Measurements from ENCODE around the gene MGMT.

Gene MGMT

GRCh38 chr10:129705676-129706075 is 238.6 kb downstream of the MGMT start:
- H3K4me2 ChIP-seq (ENCODE audit: low read length) = no peak overlapping the region
- H3K9me3 ChIP-seq (ENCODE audit: low read length) = no peaks in the 10 kb centered on the region
- no peaks in the 10 kb centered on the region for H3K27me3 ChIP-seq (ENCODE audit: insufficient read depth, low read length)
- no peaks in the 10 kb centered on the region for H3K9me2 ChIP-seq (ENCODE audit: low read depth, low read length)
- no peaks in the 10 kb centered on the region for H3F3A ChIP-seq (ENCODE audit: insufficient read depth, low read length)
- TF ChIP-seq EZH2 (IDR thresholded peaks at IDR 0.05; ENCODE audit: borderline replicate concordance, low read length) (no peak), CTCF (IDR thresholded peaks at IDR 0.05; ENCODE audit: low read length) (no peak)
- H3K4me3 ChIP-seq (ENCODE audit: low read depth, low read length, poor library complexity, severe bottlenecking) = no peak overlapping the region
- H3K4me1 ChIP-seq (ENCODE audit: insufficient read depth, low read length, severe bottlenecking) = peaks cover 30% of the 10 kb centered on the region
- H2AFZ ChIP-seq (ENCODE audit: low read length) = no peak overlapping the region
- H3K36me3 ChIP-seq (ENCODE audit: insufficient read depth, low read length) = peaks cover 9% of the 10 kb centered on the region; the same call in 1 of the 2 replicates
- no peaks in the 10 kb centered on the region for H3K79me2 ChIP-seq (ENCODE audit: insufficient read depth, low read length)
- no peaks in the 10 kb centered on the region for H4K20me1 ChIP-seq (ENCODE audit: insufficient read depth, low read length)
- peak overlapping the region; percentile 51 for H3K27ac ChIP-seq (ENCODE audit: low read depth, low read length, poor library complexity, severe bottlenecking)
- H3K9ac ChIP-seq (ENCODE audit: low read length) = no peak overlapping the region

DNA sequence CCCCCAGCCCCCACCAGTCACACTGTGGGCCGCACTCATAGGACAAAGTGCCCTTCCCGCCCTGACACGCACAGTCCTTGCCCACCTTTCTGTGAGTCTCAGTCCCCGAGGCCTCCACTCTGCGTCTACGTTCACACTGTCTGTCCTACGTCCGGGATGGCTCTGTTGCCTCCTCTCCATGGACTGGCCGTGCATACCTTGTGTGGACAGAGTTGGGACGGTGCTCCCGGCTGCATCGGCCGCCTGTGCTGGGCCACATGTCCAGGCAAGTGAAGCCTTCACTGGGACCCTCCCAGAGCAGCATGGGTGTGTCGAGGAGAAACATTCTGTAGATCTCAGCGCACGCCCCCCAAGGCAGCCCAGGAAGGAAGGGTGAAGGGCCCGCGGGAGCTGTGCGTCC is 239.0 kb downstream of the MGMT start:
- no peaks in the 10 kb centered on the region for H3K9me3 ChIP-seq (ENCODE audit: low read length)
- no peaks in the 10 kb centered on the region for H3K27me3 ChIP-seq (ENCODE audit: insufficient read depth, low read length)
- H3K9ac ChIP-seq (ENCODE audit: low read length) = no peak overlapping the region
- no peaks in the 10 kb centered on the region for H3F3A ChIP-seq (ENCODE audit: insufficient read depth, low read length)
- peaks cover 30% of the 10 kb centered on the region for H3K4me1 ChIP-seq (ENCODE audit: insufficient read depth, low read length, severe bottlenecking)
- TF ChIP-seq CTCF (IDR thresholded peaks at IDR 0.05; ENCODE audit: low read length) (no peak), EZH2 (IDR thresholded peaks at IDR 0.05; ENCODE audit: borderline replicate concordance, low read length) (no peak)
- H4K20me1 ChIP-seq (ENCODE audit: insufficient read depth, low read length) = no peaks in the 10 kb centered on the region
- no peak overlapping the region for H3K4me2 ChIP-seq (ENCODE audit: low read length)
- no peak overlapping the region for H3K27ac ChIP-seq (ENCODE audit: low read depth, low read length, poor library complexity, severe bottlenecking)
- no peaks in the 10 kb centered on the region for H3K9me2 ChIP-seq (ENCODE audit: low read depth, low read length)
- no peak overlapping the region for H2AFZ ChIP-seq (ENCODE audit: low read length)
- peaks cover 9% of the 10 kb centered on the region; the same call in 1 of the 2 replicates for H3K36me3 ChIP-seq (ENCODE audit: insufficient read depth, low read length)
- H3K4me3 ChIP-seq (ENCODE audit: low read depth, low read length, poor library complexity, severe bottlenecking) = no peak overlapping the region
- no peaks in the 10 kb centered on the region for H3K79me2 ChIP-seq (ENCODE audit: insufficient read depth, low read length)

- TF ChIP-seq CTCF (IDR thresholded peaks at IDR 0.05; ENCODE audit: low read length) (peak; percentile 24; the same call in 1 of the 2 replicates), EZH2 (IDR thresholded peaks at IDR 0.05; ENCODE audit: borderline replicate concordance, low read length) (no peak)
- Histone ChIP-seq H3K36me3 (ENCODE audit: insufficient read depth, low read length) (peaks cover 9% of the 10 kb centered on the region; the same call in 1 of the 2 replicates), H3K4me3 (ENCODE audit: low read depth, low read length, poor library complexity, severe bottlenecking) (no peak overlapping the region), H3F3A (ENCODE audit: insufficient read depth, low read length) (no peaks in the 10 kb centered on the region), H3K9me3 (ENCODE audit: low read length) (no peaks in the 10 kb centered on the region), H3K27ac (ENCODE audit: low read depth, low read length, poor library complexity, severe bottlenecking) (no peak overlapping the region), H3K27me3 (ENCODE audit: insufficient read depth, low read length) (no peaks in the 10 kb centered on the region), H3K9ac (ENCODE audit: low read length) (no peak overlapping the region), H3K9me2 (ENCODE audit: low read depth, low read length) (no peaks in the 10 kb centered on the region), H3K79me2 (ENCODE audit: insufficient read depth, low read length) (no peaks in the 10 kb centered on the region), H3K4me2 (ENCODE audit: low read length) (no peak overlapping the region), H3K4me1 (ENCODE audit: insufficient read depth, low read length, severe bottlenecking) (peaks cover 30% of the 10 kb centered on the region), H4K20me1 (ENCODE audit: insufficient read depth, low read length) (no peaks in the 10 kb centered on the region), H2AFZ (ENCODE audit: low read length) (no peak overlapping the region)
Measured at GRCh38 chr10:129706523-129706922, 239.5 kb downstream of the MGMT start.

All from OCI-LY1 (cell line).